Measurements from ENCODE around the gene ATP6V0B. TPM values are rescaled to one million over a fixed set of nuclear protein-coding genes. Genes with fewer than 3 reads are reported as not detected.

Gene ATP6V0B
- total RNA-seq, 2 experiments from 2014 or later = 42.9 to 47.0 TPM

- no peaks in the 10 kb centered on the region for H3K9me3 ChIP-seq (ENCODE audit: control insufficient read depth in 1 of 2, insufficient read depth in 1 of 2, low read length in 2 of 2)
- no peaks in the 10 kb centered on the region for H3K9me3 Mint-ChIP-seq
- CTCF ChIA-PET = interaction anchor here (1.2 to 2.9 kb wide), 3 partner anchors 16 to 58 kb away, joined by 3 to 10 read pairs (median 4); partner anchors contain the start of gene ATP6V0B
- POLR2A ChIA-PET = no interaction called here
- H3K27me3 Mint-ChIP-seq = no peaks in the 10 kb centered on the region
- DNase-seq = no peak
- no peaks in the 10 kb centered on the region for H3K36me3 ChIP-seq (ENCODE audit: insufficient read depth, low read length)
- no peak overlapping the region for H3K27ac ChIP-seq (ENCODE audit: low read depth in 1 of 2, low read length in 2 of 2)
- no peaks in the 10 kb centered on the region for H3K36me3 Mint-ChIP-seq (ENCODE audit: low read depth)
- H3K4me1 ChIP-seq (ENCODE audit: insufficient read depth, low read length) = peaks cover 19% of the 10 kb centered on the region
- H3K4me3 ChIP-seq (ENCODE audit: low read length) = peak overlapping the region; percentile 78
- no peaks in the 10 kb centered on the region for H3K27me3 ChIP-seq (ENCODE audit: control insufficient read depth in 1 of 2, insufficient read depth in 2 of 2, low read length in 2 of 2)
- intact Hi-C loops (cut with DNase I, micrococcal nuclease) = loop anchor here (1.0 to 5.0 kb wide), 4 partner anchors 16 to 45 kb away; partner anchors contain the start of genes IPO13 (in 1 of the 2) and SLC6A9 (in 1 of the 2)
- H3K4me3 Mint-ChIP-seq = peak overlapping the region; percentile 95
- peak overlapping the region; percentile 62 for H3K27ac Mint-ChIP-seq
- ATAC-seq (ENCODE audit: poor library complexity) = no peak
- H3K4me1 Mint-ChIP-seq (ENCODE audit: low read depth) = peaks cover 16% of the 10 kb centered on the region
- TF ChIP-seq, protein P1, sequence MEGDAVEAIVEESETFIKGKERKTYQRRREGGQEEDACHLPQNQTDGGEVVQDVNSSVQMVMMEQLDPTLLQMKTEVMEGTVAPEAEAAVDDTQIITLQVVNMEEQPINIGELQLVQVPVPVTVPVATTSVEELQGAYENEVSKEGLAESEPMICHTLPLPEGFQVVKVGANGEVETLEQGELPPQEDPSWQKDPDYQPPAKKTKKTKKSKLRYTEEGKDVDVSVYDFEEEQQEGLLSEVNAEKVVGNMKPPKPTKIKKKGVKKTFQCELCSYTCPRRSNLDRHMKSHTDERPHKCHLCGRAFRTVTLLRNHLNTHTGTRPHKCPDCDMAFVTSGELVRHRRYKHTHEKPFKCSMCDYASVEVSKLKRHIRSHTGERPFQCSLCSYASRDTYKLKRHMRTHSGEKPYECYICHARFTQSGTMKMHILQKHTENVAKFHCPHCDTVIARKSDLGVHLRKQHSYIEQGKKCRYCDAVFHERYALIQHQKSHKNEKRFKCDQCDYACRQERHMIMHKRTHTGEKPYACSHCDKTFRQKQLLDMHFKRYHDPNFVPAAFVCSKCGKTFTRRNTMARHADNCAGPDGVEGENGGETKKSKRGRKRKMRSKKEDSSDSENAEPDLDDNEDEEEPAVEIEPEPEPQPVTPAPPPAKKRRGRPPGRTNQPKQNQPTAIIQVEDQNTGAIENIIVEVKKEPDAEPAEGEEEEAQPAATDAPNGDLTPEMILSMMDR (IDR thresholded peaks at IDR 0.05) = no peak
Measured at GRCh38 chr1:43991200-43991475, 16.4 kb downstream of the ATP6V0B start.

GRCh38 chr1:43991476-43992231 is 16.9 kb downstream of the ATP6V0B start, which contains the start of gene CCDC24:
Gene CCDC24, plus strand, starts transcription at chr1:43991599. Its CDS starts 280 bp downstream, at chr1:43991879.
- DNase-seq (peak; percentile 39 to 87 (median 67)), ATAC-seq (ENCODE audit: poor library complexity) (peak; percentile 82)
- intact Hi-C loops (cut with DNase I, micrococcal nuclease) = loop anchor here (1.0 to 5.0 kb wide), 4 partner anchors 16 to 45 kb away; partner anchors contain the start of genes IPO13 (in 1 of the 2) and SLC6A9 (in 1 of the 2)
- Histone ChIP-seq H3K36me3 (ENCODE audit: insufficient read depth, low read length) (no peaks in the 10 kb centered on the region), H3K27ac (ENCODE audit: low read depth in 1 of 2, low read length in 2 of 2) (no peak within 1 kb of the TSS), H3K9me3 (ENCODE audit: control insufficient read depth in 1 of 2, insufficient read depth in 1 of 2, low read length in 2 of 2) (no peaks in the 10 kb centered on the region), H3K4me1 (ENCODE audit: insufficient read depth, low read length) (peaks cover 19% of the 10 kb centered on the region), H3K27me3 (ENCODE audit: control insufficient read depth in 1 of 2, insufficient read depth in 2 of 2, low read length in 2 of 2) (no peaks in the 10 kb centered on the region), H3K4me3 (ENCODE audit: low read length) (peak within 1 kb of the TSS; percentile 78)
- Mint-ChIP-seq H3K27me3 (no peaks in the 10 kb centered on the region), H3K27ac (peak within 1 kb of the TSS; percentile 62), H3K4me3 (peak within 1 kb of the TSS; percentile 95), H3K36me3 (ENCODE audit: low read depth) (no peaks in the 10 kb centered on the region), H3K9me3 (no peaks in the 10 kb centered on the region), H3K4me1 (ENCODE audit: low read depth) (peaks cover 16% of the 10 kb centered on the region)
- TF ChIP-seq, protein P1 (IDR thresholded peaks at IDR 0.05) = no peak
- CTCF ChIA-PET = interaction anchor here (1.2 to 2.9 kb wide), 3 partner anchors 16 to 57 kb away, joined by 3 to 10 read pairs (median 4); partner anchors contain the start of gene ATP6V0B
- POLR2A ChIA-PET = interaction anchor here (0.6 to 0.9 kb wide), 3 partner anchors 16 to 1365 kb away, joined by 3 to 4 read pairs (median 4); partner anchors contain the start of gene ATP6V0B

DNA sequence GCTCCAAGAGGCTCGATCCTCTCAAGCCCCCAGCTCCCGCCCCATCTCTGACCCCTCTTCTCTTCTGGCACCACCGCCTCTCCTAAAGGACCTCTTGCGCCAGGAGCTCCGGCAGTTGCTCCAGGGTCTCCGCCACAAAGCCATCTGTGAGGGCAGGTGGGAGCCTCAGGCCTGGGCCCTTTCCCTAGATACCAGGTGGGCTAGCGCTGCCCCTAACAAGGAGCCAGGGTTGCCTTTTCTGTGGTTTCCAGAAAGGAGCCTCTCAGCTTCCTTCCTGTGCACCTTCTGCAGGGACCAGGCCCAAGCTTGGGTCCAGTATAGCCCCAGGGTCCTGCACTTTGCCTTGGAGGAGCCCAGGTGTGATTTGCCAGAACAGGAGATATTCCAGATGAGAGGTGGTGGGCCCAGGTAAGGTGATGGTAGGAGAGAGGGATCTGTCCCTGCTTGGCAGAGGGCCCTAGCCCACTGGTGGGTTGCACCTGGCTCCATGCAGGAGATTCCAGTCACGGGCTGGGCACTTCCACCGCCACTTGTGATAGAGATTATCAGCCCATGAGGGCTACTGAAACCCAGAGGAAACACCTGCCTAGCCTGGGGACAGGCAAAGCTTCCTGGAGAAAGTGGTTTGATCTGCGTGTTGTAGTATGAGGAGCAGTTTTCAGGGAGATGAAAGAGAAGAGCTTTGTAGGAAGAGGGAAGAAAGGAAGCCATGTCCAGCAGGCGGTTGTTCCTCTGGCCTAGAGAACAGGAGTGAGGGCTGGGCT is 17.7 kb downstream of the ATP6V0B start:
- H3K4me1 ChIP-seq (ENCODE audit: insufficient read depth, low read length) = peaks cover 19% of the 10 kb centered on the region
- no peak for DNase-seq
- TF ChIP-seq, protein P1 (IDR thresholded peaks at IDR 0.05) = no peak
- H3K27ac ChIP-seq (ENCODE audit: low read depth in 1 of 2, low read length in 2 of 2) = no peak overlapping the region
- no peaks in the 10 kb centered on the region for H3K9me3 Mint-ChIP-seq
- peak overlapping the region; percentile 95 for H3K4me3 Mint-ChIP-seq
- H3K4me3 ChIP-seq (ENCODE audit: low read length) = peak overlapping the region; percentile 78
- intact Hi-C loops (cut with DNase I, micrococcal nuclease) = loop anchor here in 1 of 2 experiments (5.0 kb wide), 1 partner anchor 40 kb away; the partner anchor contains the start of gene SLC6A9
- no peaks in the 10 kb centered on the region for H3K27me3 ChIP-seq (ENCODE audit: control insufficient read depth in 1 of 2, insufficient read depth in 2 of 2, low read length in 2 of 2)
- H3K4me1 Mint-ChIP-seq (ENCODE audit: low read depth) = peaks cover 16% of the 10 kb centered on the region
- no peaks in the 10 kb centered on the region for H3K36me3 ChIP-seq (ENCODE audit: insufficient read depth, low read length)
- no peak for ATAC-seq (ENCODE audit: poor library complexity)
- H3K36me3 Mint-ChIP-seq (ENCODE audit: low read depth) = no peaks in the 10 kb centered on the region
- no peaks in the 10 kb centered on the region for H3K27me3 Mint-ChIP-seq
- ChIA-PET CTCF (interaction anchor here (1.3 to 2.9 kb wide), 3 partner anchors 17 to 58 kb away, joined by 4 to 10 read pairs (median 5); partner anchors contain the start of gene ATP6V0B), POLR2A (interaction anchor here (0.6 to 0.9 kb wide), 3 partner anchors 17 to 1364 kb away, joined by 3 to 4 read pairs (median 4); partner anchors contain the start of gene ATP6V0B)
- no peaks in the 10 kb centered on the region for H3K9me3 ChIP-seq (ENCODE audit: control insufficient read depth in 1 of 2, insufficient read depth in 1 of 2, low read length in 2 of 2)
- H3K27ac Mint-ChIP-seq = no peak overlapping the region
